Hematopoietic multipotent progenitor cell (in vitro differentiated cells): ENCODE data around the gene DNAJC5. TPM values are rescaled to one million over a fixed set of nuclear protein-coding genes. Genes with fewer than 3 reads are reported as not detected.
A peak's percentile ranks its signal among the peaks of the same experiment; 100 is the strongest.
"Not testable (repeated sequence)": the region's sequence is repeated elsewhere in the genome, so short reads cannot be mapped to it uniquely, and the experiment has no call there.

ENCODE experiments used
- DNase-seq, 3 donors: peaks; one replicate each; pipeline ENCODE4 v3.0.0-alpha.2; 2011 to 2015; ENCODE audit warnings: low read depth in 2 of 3, low spot score in 2 of 3
- total RNA-seq: library from RNA; depleted of rRNA; stranded (reverse); fragments of >200 nt; gene quantifications from one replicate; pipeline ENCODE4 v1.2.3, GENCODE V29; 2012

The DNAJC5 gene, protein sequence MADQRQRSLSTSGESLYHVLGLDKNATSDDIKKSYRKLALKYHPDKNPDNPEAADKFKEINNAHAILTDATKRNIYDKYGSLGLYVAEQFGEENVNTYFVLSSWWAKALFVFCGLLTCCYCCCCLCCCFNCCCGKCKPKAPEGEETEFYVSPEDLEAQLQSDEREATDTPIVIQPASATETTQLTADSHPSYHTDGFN
- total RNA-seq: 38.5 TPM

DNA sequence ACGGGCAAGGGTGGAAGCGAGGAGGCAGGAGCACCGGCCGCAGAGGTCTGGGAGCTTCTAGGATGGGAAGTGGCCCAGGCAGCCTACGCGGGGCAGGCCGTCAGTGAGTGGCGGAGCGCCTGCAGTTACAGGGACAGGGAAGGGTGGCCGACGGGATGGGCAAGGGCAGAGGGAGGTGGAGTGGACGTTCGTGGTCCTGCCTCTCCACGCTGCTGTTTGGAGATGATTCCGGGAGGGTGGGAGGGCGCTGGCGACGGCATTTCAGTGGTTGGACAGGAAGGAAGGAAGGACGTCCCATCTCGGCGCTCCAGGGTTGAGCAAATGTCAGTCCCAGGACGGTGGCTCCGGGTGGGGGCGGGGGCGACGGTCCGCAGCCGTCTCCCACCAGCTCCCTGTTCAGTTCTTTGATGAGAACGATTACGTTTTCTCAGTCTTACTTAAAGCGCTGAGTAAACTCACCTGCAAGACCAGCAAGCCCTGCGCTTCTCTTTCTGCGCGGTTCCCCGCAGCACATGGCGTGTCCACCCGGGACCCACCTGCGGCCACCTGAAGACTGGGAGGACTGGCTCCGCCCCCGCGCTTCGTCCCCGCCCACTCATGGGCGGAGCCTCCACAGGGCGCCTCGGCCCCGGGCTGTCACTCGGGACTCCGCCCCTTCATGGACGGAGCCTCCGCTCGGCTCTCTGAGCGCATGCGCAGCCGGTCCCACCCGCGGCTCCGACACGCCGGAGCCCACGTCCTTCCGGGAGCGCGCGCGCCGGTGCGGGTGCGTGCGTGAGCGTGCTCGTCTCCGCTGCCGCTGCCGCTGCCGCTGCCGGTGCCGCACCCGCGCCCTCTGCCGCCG is at the start of gene DNAJC5:
Gene DNAJC5, plus strand, starts transcription at position 769 of the 844 bp plus-strand sequence. CDS start 33,220 bp downstream, outside the sequence.
- DNase-seq: peak; percentile 92 to 95 (median 95)

- no peak for DNase-seq
Measured at GRCh38 chr20:63846128-63846771, 48.7 kb upstream of the DNAJC5 start.

- no peak for DNase-seq
Measured at GRCh38 chr20:63846888-63847236, 48.1 kb upstream of the DNAJC5 start.

DNA sequence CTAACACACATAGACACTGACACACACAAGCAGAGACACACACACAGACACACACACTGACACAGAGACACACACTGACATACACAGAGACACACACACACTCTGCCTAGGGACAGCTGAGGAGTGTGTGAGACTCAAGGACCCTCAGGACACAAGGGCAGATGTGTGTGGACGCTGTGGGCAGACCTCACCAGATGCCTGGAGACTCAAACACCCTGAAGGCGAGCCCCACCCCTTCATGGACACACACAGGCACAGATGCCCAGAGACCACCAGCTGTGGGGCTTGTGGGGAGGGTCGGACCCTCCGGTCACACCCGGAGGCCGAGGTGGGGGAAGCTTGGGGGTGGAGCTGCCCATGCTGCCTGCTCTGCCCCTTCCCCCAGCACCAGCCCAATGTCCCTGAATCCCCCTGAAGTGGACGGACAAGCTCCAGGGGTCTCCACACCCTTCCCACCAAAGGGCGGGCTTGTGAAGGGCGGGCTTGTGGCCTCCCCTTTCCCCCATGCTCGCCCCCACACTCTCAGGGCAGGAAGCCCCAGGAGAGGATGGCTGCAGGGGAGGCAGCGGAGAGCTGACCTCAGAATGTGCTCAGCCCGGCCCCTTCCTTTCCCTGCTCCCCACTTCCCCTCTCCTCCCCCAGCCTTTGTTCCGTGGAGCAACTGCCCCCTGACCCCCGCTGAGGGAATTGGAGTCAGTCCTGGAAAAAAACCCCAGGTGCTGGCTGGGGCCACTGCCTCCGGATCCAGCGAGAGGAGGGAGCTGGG is 47.5 kb upstream of the DNAJC5 start:
- DNase-seq: peak in 1 of 3 donors; percentile 54

DNA sequence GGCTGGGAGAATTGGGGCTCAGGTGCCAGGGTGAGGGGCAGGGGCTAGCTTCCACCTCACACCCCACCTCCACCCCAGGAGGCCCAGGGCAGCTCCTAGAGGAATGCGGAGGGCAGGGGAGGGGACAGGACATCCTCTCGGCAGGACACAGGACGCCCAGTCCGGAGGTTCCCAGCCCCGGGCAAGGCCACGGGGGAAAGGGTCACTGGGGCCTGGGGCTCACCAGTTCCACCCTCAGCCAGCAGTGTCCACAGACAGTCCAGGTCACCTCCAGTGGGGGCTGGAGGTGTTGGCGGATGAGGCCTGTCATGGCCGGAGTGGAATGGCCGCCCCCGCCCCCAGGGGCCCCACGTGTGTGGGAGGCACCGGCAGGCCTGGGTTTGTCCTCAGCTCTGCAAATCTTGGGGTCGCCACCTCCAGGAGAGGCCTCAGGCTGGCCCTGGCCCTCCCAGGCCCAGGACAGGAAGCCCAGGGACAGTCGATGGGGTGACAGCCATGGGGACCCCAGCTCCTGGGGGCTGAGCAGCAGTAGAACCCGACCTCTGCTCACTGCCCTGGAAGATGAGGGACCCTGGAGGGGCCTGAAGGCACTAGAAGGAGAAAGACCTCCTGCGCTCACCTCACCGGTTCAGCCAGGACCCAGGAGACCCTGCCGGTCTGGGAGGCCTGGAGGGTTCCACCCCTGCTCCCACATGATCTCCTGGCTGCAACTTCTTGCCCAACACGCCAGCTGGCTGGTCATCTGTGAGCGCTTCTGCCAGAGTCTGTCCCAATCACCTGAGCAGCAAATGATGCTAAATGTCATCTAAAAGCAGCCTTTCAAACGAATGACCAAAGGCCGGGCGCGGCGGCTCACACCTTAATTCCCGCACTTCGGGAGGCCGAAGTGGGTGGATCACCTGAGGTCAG is 46.7 kb upstream of the DNAJC5 start:
- DNase-seq: no peak

GRCh38 chr20:63850689-63851547 is 44.0 kb upstream of the DNAJC5 start:
- no peak for DNase-seq

DNA sequence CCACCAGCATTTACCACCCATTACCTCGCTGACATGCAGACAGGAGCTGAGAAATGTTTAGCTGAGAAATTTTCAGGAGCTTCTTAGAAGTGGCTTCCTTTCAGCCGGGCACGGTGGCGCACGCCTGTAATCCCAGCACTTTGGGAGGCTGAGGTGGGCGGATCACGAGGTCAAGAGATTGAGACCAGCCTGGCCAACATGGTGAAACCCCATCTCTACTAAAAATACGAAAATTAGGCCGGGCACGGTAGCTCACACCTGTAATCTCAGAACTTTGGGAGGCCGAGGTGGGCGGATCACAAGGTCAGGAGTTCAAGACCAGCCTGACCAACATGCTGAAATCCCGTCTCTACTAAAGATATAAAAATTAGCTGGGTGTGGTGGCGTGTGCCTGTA is 43.4 kb upstream of the DNAJC5 start:
- not testable (repeated sequence) for DNase-seq

- DNase-seq: not testable (repeated sequence)
Measured at GRCh38 chr20:63853733-63854068, 41.2 kb upstream of the DNAJC5 start.

- DNase-seq: peak in 1 of 3 donors; percentile 54
Measured at GRCh38 chr20:63854069-63854765, 40.7 kb upstream of the DNAJC5 start.

DNA sequence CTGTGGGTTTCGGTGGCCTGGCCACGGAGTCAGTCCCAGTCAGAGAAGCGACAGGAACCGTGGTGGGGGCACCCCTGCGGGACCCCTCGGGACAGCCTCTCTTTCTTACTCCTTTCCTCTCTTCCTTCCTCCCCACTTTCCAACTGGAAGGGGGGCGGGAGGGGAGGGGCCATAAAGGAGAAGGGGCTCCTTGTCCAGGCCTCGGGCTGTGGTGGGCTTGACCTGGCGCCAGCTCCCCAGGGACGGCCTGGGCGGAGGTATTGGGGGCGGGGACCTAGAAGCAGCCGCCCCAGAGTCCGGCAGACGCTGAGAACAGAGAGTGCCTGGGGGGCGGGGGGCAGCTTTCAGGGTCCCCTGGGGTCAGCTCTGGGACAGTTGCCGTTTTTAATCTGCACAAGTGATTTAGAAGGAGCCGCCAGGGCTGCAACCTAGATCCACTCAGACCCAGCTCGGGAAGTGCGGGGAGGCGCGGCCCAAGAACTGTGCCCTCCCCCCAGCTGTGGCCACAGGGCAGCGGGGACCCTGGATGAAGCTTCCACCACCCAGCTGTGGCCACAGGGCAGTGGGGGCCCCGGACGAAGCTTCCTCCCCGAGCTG is 40.1 kb upstream of the DNAJC5 start:
- DNase-seq: no peak

DNA sequence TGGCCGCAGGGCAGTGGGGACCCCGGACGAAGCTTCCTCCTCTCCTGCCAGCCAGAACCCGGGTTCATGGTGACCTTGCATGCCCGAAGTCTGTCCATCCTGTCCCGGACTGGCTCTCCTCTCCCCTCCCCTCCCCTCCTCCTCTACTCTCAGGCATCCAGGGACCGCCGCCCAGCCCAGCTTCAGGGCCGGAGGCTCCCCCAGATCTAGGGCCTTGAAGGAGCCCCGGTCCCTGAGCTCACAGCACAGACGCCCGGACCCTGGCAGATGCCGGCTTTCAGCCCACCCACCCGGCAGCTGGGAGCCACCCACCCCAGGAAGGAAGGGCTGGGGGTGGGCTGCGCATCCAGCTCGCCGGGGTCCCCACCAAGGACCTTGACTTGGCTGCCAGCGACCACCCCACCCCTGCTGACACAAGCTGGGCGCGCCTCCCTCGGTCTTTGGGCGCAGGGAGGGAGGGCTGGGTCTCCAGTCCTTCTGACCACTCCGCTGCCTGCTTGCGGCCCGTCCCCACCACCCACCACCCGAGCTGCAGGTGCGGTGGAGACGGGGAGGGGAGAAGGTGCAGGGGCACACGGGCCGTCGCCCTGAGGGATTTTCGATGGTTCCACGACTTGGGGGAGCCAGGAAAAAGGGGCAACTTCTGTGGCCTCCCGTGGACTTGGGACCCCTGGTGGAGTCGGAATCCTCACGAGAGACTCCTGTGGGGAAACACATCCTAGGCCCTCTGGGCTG is 39.4 kb upstream of the DNAJC5 start:
- DNase-seq: no peak

- DNase-seq: no peak
Measured at GRCh38 chr20:63856098-63856511, 38.8 kb upstream of the DNAJC5 start.

DNA sequence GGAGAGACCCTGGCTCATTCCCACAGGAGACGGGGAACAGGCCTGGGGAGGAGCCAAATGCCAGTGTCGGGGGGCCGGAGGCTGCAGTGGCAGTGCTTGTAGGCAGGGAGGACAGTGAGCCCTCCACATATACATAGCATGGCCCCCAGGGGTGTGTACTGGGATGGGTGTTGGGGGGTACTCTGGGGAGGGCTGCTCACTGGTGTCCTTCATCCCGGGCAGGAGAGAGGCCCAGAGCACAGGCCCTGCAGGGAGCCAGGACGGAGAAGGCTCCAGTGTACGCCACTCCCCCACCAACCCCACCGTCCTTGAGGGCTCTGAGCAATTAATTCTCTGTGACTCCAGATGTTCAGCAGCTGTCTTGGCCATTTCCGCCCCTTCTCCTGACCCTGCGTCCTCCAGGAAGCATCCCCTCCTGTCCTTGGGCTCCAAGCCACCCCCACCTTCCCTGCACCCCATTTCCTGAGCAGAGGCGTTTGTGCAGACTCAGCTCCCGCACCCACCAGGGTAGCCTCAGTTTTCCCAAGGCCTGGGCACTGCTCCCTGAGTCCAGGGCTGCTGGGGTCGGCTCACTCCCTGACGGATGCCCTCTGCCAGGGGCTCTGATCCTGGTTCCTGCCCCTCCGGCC is 37.0 kb upstream of the DNAJC5 start:
- no peak for DNase-seq

GRCh38 chr20:63858393-63859165 is 36.3 kb upstream of the DNAJC5 start:
- no peak for DNase-seq

- DNase-seq: no peak
Measured at GRCh38 chr20:63859166-63859699, 35.7 kb upstream of the DNAJC5 start.
